ENCODE results near the gene MIOX.

MIOX gene

GRCh38 chr22:50473855-50474671 lies 12.6 kb upstream of the MIOX start:
- peak; percentile 52 to 54 for DNase-seq (ENCODE audit: low read depth in 2 of 2)
- TF ChIP-seq, protein P1, sequence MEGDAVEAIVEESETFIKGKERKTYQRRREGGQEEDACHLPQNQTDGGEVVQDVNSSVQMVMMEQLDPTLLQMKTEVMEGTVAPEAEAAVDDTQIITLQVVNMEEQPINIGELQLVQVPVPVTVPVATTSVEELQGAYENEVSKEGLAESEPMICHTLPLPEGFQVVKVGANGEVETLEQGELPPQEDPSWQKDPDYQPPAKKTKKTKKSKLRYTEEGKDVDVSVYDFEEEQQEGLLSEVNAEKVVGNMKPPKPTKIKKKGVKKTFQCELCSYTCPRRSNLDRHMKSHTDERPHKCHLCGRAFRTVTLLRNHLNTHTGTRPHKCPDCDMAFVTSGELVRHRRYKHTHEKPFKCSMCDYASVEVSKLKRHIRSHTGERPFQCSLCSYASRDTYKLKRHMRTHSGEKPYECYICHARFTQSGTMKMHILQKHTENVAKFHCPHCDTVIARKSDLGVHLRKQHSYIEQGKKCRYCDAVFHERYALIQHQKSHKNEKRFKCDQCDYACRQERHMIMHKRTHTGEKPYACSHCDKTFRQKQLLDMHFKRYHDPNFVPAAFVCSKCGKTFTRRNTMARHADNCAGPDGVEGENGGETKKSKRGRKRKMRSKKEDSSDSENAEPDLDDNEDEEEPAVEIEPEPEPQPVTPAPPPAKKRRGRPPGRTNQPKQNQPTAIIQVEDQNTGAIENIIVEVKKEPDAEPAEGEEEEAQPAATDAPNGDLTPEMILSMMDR (IDR thresholded peaks at IDR 0.05; ENCODE audit: low read depth, low read length): no peak

DNA sequence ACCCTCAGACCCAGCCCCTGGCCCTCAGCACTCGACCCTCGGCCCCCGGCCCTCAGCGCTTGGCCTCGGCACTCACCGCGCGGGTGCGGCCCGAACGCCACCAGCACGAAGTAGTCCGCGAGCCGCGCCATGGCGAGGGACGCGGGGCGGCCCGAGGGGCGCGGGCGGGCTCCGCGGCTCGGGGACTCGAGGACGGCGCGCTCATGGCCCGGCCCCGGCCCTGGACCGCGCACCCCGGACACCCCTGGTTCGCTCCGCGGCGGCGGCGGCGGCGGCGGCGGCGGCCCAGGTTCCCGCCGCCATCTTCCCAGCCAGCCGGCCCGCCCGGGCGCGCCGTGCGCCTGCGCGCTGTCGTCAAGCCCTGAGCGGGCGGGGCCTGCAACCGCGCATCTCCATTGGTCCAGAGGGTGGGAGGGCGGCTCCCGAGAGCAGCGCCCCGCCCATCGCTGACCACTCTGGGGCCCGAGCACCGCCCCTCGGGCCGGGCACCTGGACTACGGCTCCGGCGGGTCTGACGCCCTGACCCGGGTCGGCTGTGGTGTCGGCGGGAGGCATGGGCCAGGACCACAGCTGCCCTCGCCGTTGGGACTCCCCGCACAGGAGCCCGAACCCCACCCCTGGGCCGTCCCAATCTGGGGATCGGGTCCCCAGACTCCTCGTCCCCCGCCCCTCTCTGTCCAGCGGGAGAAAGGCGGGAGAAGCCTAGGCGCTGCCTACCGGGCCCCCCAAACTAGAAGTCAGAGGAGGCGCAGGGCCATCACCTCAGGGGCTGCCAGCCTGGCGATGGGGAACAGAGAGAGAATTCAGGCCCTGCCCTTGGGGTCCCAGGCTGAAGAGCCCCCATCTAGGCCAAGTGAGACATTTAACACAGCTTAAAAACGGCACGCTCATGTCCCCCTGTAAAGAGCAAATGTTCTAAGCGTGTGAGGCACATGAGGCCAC lies 11.7 kb upstream of the MIOX start, which contains the start of gene SBF1:
TSS of gene SBF1 (minus strand) at position 326 of the 942 bp plus-strand sequence. CDS start at position 131, 195 bp downstream.
- TF ChIP-seq, protein P1 (IDR thresholded peaks at IDR 0.05; ENCODE audit: low read depth, low read length): no peak
- DNase-seq (ENCODE audit: low read depth in 2 of 2): peak; percentile 86 to 92
- peak within 1 kb of the TSS; percentile 52 to 67 for H3K4me3 ChIP-seq (replicated peaks in 1 of 2; ENCODE audit: low read depth in 2 of 2, low read length in 2 of 2)

More at GRCh38 chr22:50473855-50474671, 12.6 kb upstream of the MIOX start:
- H3K4me3 ChIP-seq (replicated peaks in 1 of 2; ENCODE audit: low read depth in 2 of 2, low read length in 2 of 2): peak overlapping the region; percentile 43 to 67

- DNase-seq (ENCODE audit: low read depth in 2 of 2): no peak
- H3K4me3 ChIP-seq (replicated peaks in 1 of 2; ENCODE audit: low read depth in 2 of 2, low read length in 2 of 2): peak overlapping the region in 1 of 2 donors; percentile 60
- TF ChIP-seq, protein P1 (IDR thresholded peaks at IDR 0.05; ENCODE audit: low read depth, low read length): no peak
Measured at GRCh38 chr22:50475652-50476002, 11.0 kb upstream of the MIOX start.

DNA sequence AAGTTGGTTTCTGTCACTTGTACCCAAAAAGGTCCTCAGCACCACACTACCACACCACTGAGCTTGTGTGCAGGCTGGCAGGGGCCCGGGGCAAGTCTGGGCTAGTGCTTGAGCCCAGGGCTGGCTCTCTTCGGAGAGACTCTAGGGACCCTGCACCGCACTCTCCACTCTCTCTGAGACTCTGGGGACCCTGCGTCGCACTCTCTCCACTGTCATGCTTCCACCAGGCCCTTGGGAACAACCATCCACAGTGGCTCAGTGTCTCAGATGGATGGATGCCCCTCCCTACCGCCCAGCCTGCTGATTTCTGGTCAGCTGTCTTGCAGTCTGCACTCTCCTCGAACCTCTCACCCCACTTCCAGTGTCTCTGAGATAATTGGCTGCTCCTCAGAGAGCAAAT lies 9.8 kb upstream of the MIOX start:
- TF ChIP-seq, protein P1 (IDR thresholded peaks at IDR 0.05; ENCODE audit: low read depth, low read length): no peak
- no peak for DNase-seq (ENCODE audit: low read depth in 2 of 2)
- H3K4me3 ChIP-seq (replicated peaks in 1 of 2; ENCODE audit: low read depth in 2 of 2, low read length in 2 of 2): no peak overlapping the region

GRCh38 chr22:50477923-50478322 lies 8.7 kb upstream of the MIOX start:
- TF ChIP-seq, protein P1 (IDR thresholded peaks at IDR 0.05; ENCODE audit: low read depth, low read length): no peak
- no peak for DNase-seq (ENCODE audit: low read depth in 2 of 2)
- H3K4me3 ChIP-seq (replicated peaks in 1 of 2; ENCODE audit: low read depth in 2 of 2, low read length in 2 of 2): no peak overlapping the region

DNA sequence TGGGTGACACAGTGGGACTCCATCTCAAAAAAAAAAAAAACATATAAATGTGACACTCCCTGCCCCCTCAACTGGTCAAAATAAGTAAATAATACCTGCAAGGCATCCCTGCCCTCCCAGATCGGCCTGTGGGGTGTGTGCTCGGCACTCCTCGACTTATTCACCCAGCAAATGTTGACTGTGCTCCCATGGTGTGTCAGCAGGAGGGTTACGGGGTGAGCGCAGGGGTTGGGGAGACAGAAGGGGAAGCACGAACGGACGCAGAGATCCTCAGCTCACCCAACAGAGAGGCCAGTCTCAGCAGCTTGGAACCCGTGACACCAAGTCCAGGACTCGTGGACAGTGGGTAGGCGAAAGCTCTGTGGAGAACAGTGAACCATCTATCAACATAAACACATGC lies 6.9 kb upstream of the MIOX start:
- no peak for DNase-seq (ENCODE audit: low read depth in 2 of 2)
- no peak overlapping the region for H3K4me3 ChIP-seq (replicated peaks in 1 of 2; ENCODE audit: low read depth in 2 of 2, low read length in 2 of 2)
- TF ChIP-seq, protein P1 (IDR thresholded peaks at IDR 0.05; ENCODE audit: low read depth, low read length): no peak

Measured in cardiac fibroblast (primary cell).